GM18909 (cell line): ENCODE results near the gene RUFY4.

Source experiments
- ATAC-seq: cut with Tn5 transposase; IDR thresholded peaks from one replicate; pipeline ENCODE4 v1.9.1; 2021; ENCODE audit warnings: mild to moderate bottlenecking; ENCODE audit not compliant: unreplicated experiment, poor library complexity

The RUFY4 gene

DNA sequence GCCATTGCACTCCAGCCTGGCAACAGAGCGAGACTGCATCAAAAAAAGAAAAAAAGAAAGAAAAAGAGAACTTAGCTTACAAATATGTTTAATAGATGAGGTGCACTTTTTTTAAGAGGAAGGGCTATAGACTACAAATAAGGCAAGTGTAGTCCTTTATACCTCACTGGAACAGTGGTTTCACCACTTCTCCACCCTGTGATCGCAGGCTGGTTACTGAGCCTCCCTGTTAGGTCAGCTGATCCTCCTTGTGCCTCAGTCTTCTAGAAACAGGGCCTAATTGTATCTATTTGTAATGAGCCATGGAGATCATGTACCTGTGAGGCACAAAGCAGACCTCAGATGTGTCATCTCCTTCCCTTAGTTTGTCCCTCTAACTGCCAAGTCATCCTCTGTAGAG, 61.3 kb downstream of the RUFY4 start:
- ATAC-seq: no peak

DNA sequence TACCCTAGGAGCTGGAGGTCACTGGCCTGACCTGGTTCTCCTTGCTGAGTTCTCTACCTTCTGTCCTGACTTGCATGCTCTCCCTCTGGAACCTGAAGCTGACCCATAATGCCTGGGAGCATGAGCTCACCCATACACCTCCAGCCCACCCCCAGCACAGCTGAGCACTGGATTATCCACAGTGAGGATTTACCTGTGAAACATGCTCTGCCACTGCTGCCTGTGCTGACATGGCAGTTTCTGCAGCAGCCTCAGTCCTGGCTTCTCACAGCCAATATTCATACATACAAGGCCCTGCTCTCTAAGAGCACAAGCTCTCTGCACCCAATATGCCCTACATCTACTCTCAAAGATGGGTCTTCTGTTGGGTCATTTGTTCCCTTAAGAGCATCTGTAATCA, 61.8 kb downstream of the RUFY4 start:
- no peak for ATAC-seq

DNA sequence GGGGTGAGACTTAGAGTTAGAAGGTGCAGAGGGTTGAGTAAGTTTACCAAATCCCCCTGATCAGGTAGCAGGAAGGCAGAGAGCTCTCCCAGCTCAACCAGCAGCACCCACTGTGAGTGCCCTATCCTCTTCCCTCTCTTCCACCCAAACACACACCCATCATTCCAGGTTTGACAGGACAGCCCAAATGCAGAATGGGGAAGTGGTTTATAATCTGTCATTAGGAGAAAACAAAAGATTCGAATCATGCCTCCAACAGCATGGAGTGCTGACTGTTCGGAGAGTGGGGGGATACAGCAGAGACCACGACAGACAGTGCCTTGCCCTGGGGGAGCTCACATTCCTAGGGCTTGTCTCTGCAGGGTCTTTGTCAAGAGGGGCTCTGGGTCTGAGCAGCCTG, 68.5 kb downstream of the RUFY4 start:
- ATAC-seq: no peak

DNA sequence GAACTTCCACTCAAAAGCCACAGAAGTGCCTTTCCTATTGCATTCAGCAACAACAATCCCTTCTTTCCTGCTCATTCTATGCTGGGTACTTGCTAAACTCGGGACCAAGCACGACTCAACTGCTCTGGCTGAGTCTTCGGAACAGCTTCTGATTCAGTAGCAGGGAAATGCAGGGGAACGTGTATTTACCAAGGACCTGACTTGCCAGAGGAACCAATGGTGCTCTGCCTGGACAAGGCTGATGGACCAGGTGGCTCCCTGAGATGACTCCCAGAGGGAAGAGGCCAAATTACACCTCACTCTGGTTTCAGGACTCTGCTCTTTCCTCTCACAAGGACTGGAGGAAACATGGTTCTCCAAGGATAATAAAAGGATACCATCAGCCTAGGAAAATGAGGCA, 69.0 kb downstream of the RUFY4 start:
- no peak for ATAC-seq
